Lower lobe of right lung (tissue), 2 donors: ENCODE data around the gene SLC25A22. TPM values are rescaled to one million over a fixed set of nuclear protein-coding genes. Genes with fewer than 3 reads are reported as not detected.
A peak's percentile ranks its signal among the peaks of the same experiment; 100 is the strongest.

Experiments
- ATAC-seq, 2 donors: fragments of 200-7000 bp; cut with Tn5 transposase; one replicate each; pipeline ENCODE4 v1.9.1; 2020 to 2022; ENCODE audit warnings: mild to moderate bottlenecking in 2 of 2, moderate library complexity in 2 of 2
- DNase-seq: peaks from one replicate; pipeline ENCODE4 v3.0.0-alpha.2; 2020
- H3K27ac ChIP-seq: fragments of 200-600 bp; one replicate; pipeline ENCODE4 v1.8.0; 2022
- H3K27me3 ChIP-seq: fragments of 200-600 bp; one replicate; pipeline ENCODE4 v1.8.0; 2022; ENCODE audit warnings: low read depth
- H3K36me3 ChIP-seq: fragments of 200-600 bp; one replicate; pipeline ENCODE4 v1.8.0; 2022; ENCODE audit warnings: mild to moderate bottlenecking
- H3K4me1 ChIP-seq: fragments of 200-600 bp; one replicate; pipeline ENCODE4 v1.8.0; 2022
- H3K4me3 ChIP-seq: fragments of 200-600 bp; one replicate; pipeline ENCODE4 v1.8.0; 2022; ENCODE audit warnings: mild to moderate bottlenecking
- H3K9me3 ChIP-seq: fragments of 200-600 bp; one replicate; pipeline ENCODE4 v1.8.0; 2022
- CTCF ChIP-seq: fragments of 200-600 bp; IDR thresholded peaks from one replicate; pipeline ENCODE4 v1.8.0; 2022; ENCODE audit warnings: antibody characterized with exemption, mild to moderate bottlenecking
- intact Hi-C: fragments of 100-400 bp; cut with DNase I; formaldehyde crosslinking; loops from one replicate; pipeline ENCODE4 v1.11.0; 2022
- total RNA-seq: library from RNA; stranded (reverse); fragmentation: NEBNext Ultra II Directional; extraction: Animal tissue kit (Norgen Biotek cat#: 25700); gene quantifications from one replicate; pipeline ENCODE4 v1.2.1, GENCODE V29; 2021
- donor health status: DM: no; HTN: yes; CAD: no; lungs with severe emphysema.

Gene SLC25A22
- total RNA-seq, 1 donor from 2014 or later: 18.2 TPM

GRCh38 chr11:772429-773390 is 25.4 kb downstream of the SLC25A22 start:
- DNase-seq: peak; percentile 44
- intact Hi-C loops: no loop called here
- Histone ChIP-seq H3K4me3 (no peak overlapping the region), H3K27ac (no peak overlapping the region), H3K36me3 (peaks cover 44% of the 10 kb centered on the region), H3K9me3 (no peaks in the 10 kb centered on the region), H3K27me3 (no peaks in the 10 kb centered on the region), H3K4me1 (peaks cover 20% of the 10 kb centered on the region)
- no peak for TF ChIP-seq CTCF
- no peak for ATAC-seq

GRCh38 chr11:771617-772204 is 26.4 kb downstream of the SLC25A22 start:
- TF ChIP-seq CTCF: no peak
- Histone ChIP-seq H3K27ac (no peak overlapping the region), H3K27me3 (no peaks in the 10 kb centered on the region), H3K4me1 (peaks cover 20% of the 10 kb centered on the region), H3K4me3 (no peak overlapping the region), H3K9me3 (no peaks in the 10 kb centered on the region), H3K36me3 (peaks cover 52% of the 10 kb centered on the region)
- intact Hi-C loops: no loop called here
- DNase-seq (no peak), ATAC-seq (no peak)

- ATAC-seq (no peak), DNase-seq (peak; percentile 45)
- intact Hi-C loops: no loop called here
- peaks cover 60% of the 10 kb centered on the region for H3K36me3 ChIP-seq
- no peak overlapping the region for H3K27ac ChIP-seq
- H3K4me1 ChIP-seq: peaks cover 12% of the 10 kb centered on the region
- H3K9me3 ChIP-seq: no peaks in the 10 kb centered on the region
- H3K4me3 ChIP-seq: no peak overlapping the region
- H3K27me3 ChIP-seq: no peaks in the 10 kb centered on the region
- no peak for TF ChIP-seq CTCF
These were observed 27.2 kb downstream of the SLC25A22 start for GRCh38 chr11:770642-771616.

GRCh38 chr11:769887-770641 is 28.0 kb downstream of the SLC25A22 start:
- no peak overlapping the region for H3K4me3 ChIP-seq
- ATAC-seq (no peak), DNase-seq (peak; percentile 44)
- H3K27me3 ChIP-seq: no peaks in the 10 kb centered on the region
- peaks cover 4% of the 10 kb centered on the region for H3K4me1 ChIP-seq
- intact Hi-C loops: no loop called here
- no peaks in the 10 kb centered on the region for H3K9me3 ChIP-seq
- peaks cover 68% of the 10 kb centered on the region for H3K36me3 ChIP-seq
- no peak overlapping the region for H3K27ac ChIP-seq
- TF ChIP-seq CTCF: no peak
